Measurements from ENCODE around the gene DYNAP.

The DYNAP gene

GRCh38 chr18:54616220-54616848 lies 25.3 kb downstream of the DYNAP start:
- Histone ChIP-seq H3K4me3 (replicated peaks; ENCODE audit: insufficient read depth, low read length) (no peak overlapping the region), H3K27me3 (ENCODE audit: insufficient read depth, poor library complexity, severe bottlenecking) (no peaks in the 10 kb centered on the region), H3K27ac (replicated peaks) (no peak overlapping the region)
- TF ChIP-seq, protein P1, sequence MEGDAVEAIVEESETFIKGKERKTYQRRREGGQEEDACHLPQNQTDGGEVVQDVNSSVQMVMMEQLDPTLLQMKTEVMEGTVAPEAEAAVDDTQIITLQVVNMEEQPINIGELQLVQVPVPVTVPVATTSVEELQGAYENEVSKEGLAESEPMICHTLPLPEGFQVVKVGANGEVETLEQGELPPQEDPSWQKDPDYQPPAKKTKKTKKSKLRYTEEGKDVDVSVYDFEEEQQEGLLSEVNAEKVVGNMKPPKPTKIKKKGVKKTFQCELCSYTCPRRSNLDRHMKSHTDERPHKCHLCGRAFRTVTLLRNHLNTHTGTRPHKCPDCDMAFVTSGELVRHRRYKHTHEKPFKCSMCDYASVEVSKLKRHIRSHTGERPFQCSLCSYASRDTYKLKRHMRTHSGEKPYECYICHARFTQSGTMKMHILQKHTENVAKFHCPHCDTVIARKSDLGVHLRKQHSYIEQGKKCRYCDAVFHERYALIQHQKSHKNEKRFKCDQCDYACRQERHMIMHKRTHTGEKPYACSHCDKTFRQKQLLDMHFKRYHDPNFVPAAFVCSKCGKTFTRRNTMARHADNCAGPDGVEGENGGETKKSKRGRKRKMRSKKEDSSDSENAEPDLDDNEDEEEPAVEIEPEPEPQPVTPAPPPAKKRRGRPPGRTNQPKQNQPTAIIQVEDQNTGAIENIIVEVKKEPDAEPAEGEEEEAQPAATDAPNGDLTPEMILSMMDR (IDR thresholded peaks at IDR 0.05; ENCODE audit: insufficient read depth, low read length) = no peak
- TF ChIP-seq, protein P2, sequence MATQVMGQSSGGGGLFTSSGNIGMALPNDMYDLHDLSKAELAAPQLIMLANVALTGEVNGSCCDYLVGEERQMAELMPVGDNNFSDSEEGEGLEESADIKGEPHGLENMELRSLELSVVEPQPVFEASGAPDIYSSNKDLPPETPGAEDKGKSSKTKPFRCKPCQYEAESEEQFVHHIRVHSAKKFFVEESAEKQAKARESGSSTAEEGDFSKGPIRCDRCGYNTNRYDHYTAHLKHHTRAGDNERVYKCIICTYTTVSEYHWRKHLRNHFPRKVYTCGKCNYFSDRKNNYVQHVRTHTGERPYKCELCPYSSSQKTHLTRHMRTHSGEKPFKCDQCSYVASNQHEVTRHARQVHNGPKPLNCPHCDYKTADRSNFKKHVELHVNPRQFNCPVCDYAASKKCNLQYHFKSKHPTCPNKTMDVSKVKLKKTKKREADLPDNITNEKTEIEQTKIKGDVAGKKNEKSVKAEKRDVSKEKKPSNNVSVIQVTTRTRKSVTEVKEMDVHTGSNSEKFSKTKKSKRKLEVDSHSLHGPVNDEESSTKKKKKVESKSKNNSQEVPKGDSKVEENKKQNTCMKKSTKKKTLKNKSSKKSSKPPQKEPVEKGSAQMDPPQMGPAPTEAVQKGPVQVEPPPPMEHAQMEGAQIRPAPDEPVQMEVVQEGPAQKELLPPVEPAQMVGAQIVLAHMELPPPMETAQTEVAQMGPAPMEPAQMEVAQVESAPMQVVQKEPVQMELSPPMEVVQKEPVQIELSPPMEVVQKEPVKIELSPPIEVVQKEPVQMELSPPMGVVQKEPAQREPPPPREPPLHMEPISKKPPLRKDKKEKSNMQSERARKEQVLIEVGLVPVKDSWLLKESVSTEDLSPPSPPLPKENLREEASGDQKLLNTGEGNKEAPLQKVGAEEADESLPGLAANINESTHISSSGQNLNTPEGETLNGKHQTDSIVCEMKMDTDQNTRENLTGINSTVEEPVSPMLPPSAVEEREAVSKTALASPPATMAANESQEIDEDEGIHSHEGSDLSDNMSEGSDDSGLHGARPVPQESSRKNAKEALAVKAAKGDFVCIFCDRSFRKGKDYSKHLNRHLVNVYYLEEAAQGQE (IDR thresholded peaks at IDR 0.05; ENCODE audit: insufficient replicate concordance, low read depth) = no peak
- TF ChIP-seq SPI1 (IDR thresholded peaks at IDR 0.05; ENCODE audit: borderline replicate concordance, low read depth) (no peak), POLR2AphosphoS5 (IDR thresholded peaks at IDR 0.05; ENCODE audit: low read depth) (no peak), GABPA (IDR thresholded peaks at IDR 0.05; ENCODE audit: low read depth) (no peak)
- peak in 1 of 2 experiments; percentile 13 for DNase-seq (ENCODE audit: low read depth in 1 of 2, low spot score in 1 of 2)

GRCh38 chr18:54622084-54622483 lies 31.0 kb downstream of the DYNAP start:
- Histone ChIP-seq H3K27ac (replicated peaks) (no peak overlapping the region), H3K27me3 (ENCODE audit: insufficient read depth, poor library complexity, severe bottlenecking) (no peaks in the 10 kb centered on the region), H3K4me3 (replicated peaks; ENCODE audit: insufficient read depth, low read length) (no peak overlapping the region)
- DNase-seq (ENCODE audit: low read depth in 1 of 2, low spot score in 1 of 2) = no peak
- TF ChIP-seq, protein P1 (IDR thresholded peaks at IDR 0.05; ENCODE audit: insufficient read depth, low read length) = no peak
- TF ChIP-seq GABPA (IDR thresholded peaks at IDR 0.05; ENCODE audit: low read depth) (no peak), SPI1 (IDR thresholded peaks at IDR 0.05; ENCODE audit: borderline replicate concordance, low read depth) (no peak), POLR2AphosphoS5 (IDR thresholded peaks at IDR 0.05; ENCODE audit: low read depth) (no peak)
- TF ChIP-seq, protein P2 (IDR thresholded peaks at IDR 0.05; ENCODE audit: insufficient replicate concordance, low read depth) = no peak

- H3K4me3 ChIP-seq (replicated peaks; ENCODE audit: insufficient read depth, low read length) = no peak overlapping the region
- no peaks in the 10 kb centered on the region for H3K27me3 ChIP-seq (ENCODE audit: insufficient read depth, poor library complexity, severe bottlenecking)
- no peak for DNase-seq (ENCODE audit: low read depth in 1 of 2, low spot score in 1 of 2)
- no peak overlapping the region for H3K27ac ChIP-seq (replicated peaks)
- no peak for TF ChIP-seq POLR2AphosphoS5 (IDR thresholded peaks at IDR 0.05; ENCODE audit: low read depth)
- no peak for TF ChIP-seq SPI1 (IDR thresholded peaks at IDR 0.05; ENCODE audit: borderline replicate concordance, low read depth)
- no peak for TF ChIP-seq GABPA (IDR thresholded peaks at IDR 0.05; ENCODE audit: low read depth)
- TF ChIP-seq, protein P2 (IDR thresholded peaks at IDR 0.05; ENCODE audit: insufficient replicate concordance, low read depth) = no peak
- TF ChIP-seq, protein P1 (IDR thresholded peaks at IDR 0.05; ENCODE audit: insufficient read depth, low read length) = no peak
These were observed 35.7 kb downstream of the DYNAP start for GRCh38 chr18:54626779-54627178.
